Right ventricle myocardium superior (tissue), 1 donor: ENCODE data around the gene ATP11A. TPM values are rescaled to one million over a fixed set of nuclear protein-coding genes. Genes with fewer than 3 reads are reported as not detected.
"Not testable (repeated sequence)": the region's sequence is repeated elsewhere in the genome, so short reads cannot be mapped to it uniquely, and the experiment has no call there.

Experiments
- ATAC-seq: fragments of 200-7000 bp; cut with Tn5 transposase; one replicate; pipeline ENCODE4 v1.9.1; 2020; ENCODE audit warnings: mild to moderate bottlenecking; ENCODE audit not compliant: poor library complexity
- DNase-seq: peaks from one replicate; pipeline ENCODE4 v3.0.0-alpha.2; 2020
- intact Hi-C: fragments of 100-400 bp; cut with DNase I; formaldehyde crosslinking; loops from one replicate; pipeline ENCODE4 v1.11.2; 2022
- total RNA-seq: library from RNA; stranded (reverse); fragmentation: NEBNext Ultra II Directional; extraction: Animal tissue kit (Norgen Biotek cat#: 25700); gene quantifications from one replicate; pipeline ENCODE4 v1.2.1, GENCODE V29; 2021
- donor health status: DM: no; HTN: yes; CAD: no; lungs with severe emphysema.

ATP11A gene
- total RNA-seq, 1 donor from 2014 or later: 73.6 TPM

DNA sequence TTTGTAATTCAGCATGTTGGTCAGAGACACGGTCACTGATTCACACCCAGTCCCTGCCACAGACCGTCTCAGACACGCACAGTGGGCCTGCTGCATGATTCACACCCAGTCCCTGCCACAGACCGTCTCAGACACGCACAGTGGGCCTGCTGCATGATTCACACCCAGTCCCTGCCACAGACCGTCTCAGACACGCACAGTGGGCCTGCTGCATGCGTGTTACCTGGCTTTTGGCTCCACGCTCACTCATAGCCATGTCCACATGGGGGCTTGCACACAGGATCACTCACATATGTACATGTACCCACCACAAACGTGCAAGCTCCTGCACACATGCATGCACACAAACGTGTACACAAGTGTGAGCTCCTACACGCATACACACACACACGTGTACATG, 194.9 kb downstream of the ATP11A start:
- intact Hi-C loops, ATAC-seq, DNase-seq: not testable (repeated sequence)

DNA sequence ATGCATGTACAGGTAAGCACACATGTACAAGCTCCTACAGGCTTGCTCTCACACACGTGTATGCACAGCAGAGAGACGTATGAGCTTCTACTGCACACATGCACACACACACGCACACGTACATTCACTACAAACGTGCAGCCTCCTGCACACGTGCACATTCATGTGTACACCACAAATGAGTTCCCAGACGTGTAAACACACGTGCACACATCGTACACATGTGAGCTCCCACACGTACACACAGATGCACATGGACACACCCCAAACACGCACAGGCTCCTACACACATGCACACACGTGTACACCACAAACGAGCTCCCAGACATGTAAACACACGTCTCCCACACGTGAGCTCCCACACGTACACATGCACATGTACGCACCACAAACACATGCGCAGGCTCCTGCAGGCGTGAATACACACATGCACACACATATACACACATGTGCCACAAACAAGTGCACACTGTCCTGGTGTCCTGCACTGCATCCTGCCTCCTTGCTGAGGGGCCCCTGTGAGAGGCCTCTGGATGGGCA, 195.5 kb downstream of the ATP11A start:
- ATAC-seq (no peak), DNase-seq (peak; percentile 30)
- intact Hi-C loops: no loop called here

DNA sequence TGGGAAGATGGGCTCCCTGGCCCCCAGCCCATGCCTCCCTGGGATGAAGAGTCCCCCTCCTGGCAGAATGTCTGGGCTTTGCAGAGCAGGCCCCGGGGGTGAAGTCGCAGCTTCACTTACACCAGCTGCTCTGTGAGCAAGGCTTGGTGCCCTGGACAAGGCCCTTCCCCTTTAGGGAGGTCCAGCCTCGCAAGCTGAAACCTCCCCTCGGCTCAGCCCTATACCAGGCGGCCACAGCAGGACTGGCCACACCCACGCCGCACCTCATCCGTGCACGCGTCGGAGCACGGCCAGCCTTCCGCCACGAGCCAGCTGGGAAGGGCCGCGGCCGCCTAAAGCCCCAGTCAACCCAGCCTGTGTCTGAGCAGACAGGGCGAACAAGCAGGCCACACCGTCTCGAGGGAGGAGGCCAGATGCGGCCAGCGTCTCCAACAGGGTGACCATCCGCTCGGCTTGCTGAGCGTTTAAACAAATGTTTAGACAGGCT, 196.0 kb downstream of the ATP11A start:
- DNase-seq (peak; percentile 91), ATAC-seq (peak; percentile 91)
- intact Hi-C loops: no loop called here

DNA sequence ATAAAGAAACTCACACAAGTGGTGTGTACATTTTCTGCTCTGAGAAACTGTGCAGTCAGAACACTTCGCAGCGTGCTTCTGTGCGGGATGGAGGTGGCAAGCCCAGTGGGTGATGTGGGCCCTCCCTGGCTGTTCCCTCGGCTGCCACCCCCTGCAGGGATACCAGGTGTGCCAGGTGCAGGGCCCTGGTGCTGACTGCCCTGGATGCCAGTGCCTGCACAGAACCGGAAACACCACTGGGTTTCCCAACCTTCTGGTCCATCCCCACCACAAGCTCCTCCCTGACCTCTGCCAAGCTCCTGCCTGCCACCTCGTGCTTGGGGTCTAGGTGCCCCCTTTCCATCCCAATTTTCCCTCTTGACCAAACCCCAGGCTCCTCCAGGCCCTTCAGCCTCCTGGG, 197.3 kb downstream of the ATP11A start:
- intact Hi-C loops: no loop called here
- DNase-seq: peak; percentile 30
- ATAC-seq: no peak

DNA sequence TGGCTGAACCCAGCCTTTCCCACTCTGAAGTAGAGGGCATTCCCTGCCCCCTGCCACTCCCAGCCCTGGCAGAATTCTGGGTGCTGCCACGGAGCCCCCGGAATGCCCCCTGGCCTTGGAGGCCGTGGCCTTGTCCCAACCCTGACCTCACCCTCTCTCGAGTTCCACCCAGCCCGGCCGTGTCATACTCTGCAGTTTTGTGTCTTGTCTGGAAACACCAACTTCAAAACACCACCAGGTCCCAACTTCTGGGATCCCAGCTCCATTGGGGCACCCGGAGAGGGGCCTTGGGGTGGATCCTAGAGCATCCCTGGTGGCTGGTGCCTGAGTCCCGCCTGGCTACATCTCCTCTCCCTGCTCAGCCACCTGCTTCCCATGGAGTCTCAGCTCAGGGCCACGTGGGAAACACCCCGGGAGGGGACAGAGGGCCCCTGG, 197.7 kb downstream of the ATP11A start:
- peak; percentile 30 for DNase-seq
- ATAC-seq: no peak
- intact Hi-C loops: no loop called here

DNA sequence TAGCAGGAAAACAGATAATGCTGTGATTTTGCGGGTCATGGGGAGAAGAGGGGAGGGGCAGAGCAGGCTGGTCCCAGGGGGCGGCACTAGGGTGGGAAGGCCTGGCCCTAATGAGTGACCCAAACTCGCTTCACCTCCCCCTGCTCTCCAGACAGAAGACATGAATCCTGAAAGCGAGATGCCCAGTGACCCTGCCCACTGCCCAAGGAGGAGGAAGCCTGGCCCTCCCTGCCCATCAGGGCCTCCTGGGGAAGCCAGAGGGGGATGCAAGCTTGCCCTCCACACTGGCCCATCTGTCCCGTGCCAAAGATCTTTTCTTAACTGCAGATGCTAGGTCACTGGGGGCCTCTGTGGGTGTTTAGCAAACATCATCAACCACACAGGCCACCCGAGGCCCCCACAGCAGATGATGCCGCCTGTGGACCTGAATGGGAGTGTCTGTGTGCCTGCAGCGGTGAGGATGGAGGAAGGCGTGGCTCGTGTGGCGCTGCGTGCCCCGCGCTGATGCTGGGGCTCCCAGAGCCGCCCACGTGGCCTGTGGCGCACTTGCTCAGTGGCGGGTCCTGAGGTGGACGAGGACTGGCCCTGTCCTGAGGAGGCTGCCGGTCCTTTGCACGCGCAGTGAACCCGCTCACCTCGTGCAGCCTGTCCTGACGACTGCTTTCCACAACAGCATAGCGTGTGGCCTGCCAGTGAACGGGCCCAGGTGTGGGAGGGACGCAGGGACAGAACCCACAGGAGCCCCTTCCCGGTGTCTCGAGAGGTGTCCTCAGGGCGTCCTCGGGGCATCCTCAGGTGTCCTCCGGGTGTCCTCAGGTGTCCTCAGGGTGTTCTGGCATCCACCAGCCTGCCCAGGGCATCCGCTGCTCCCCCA, 198.6 kb downstream of the ATP11A start:
- intact Hi-C loops: no loop called here
- ATAC-seq (no peak), DNase-seq (no peak)

DNA sequence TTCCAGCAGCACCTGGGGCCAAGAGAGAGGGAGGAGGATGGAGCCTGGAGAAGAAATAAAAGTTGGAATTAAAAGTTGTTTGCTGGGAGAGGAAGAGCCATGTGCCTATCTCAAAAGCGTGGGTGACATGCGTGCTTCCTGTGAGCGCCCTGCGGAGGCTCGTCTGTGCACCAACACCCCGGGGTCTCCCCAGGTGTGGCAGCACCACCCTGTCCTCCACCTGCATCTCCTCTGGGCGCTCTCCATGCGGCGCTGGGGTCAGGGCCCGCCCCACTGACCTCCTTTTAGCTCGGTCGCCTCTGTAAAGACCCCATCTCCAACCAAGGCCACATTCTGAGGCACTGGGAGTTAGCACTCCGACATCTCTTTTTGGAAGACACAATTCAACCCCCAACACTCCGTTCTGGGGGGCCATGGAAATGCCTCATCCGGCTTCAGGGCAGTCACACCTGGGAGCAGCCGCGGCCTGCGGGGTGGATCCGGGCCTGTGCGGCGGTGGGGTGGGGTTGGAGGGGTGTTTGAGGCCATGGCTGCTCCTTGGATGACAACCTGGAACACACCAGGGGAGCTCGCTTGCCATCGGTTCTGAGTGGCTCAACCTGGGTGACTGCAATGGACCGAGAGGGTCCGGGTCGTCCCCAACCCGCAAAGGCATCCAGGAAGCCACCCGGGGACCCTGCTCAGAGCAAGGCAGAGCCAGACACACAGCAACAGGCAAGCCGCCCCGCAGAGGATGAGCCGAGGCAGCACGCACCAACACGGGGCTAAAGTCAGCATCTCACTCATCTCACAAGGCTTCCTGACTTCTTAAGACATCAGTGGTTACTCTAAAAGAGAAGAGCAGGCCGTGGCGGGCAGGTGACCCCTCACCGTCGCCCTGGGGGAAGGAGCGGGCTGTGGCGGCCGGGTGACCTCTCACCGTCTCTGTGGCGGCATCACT, 199.8 kb downstream of the ATP11A start:
- DNase-seq: peak; percentile 40
- intact Hi-C loops: no loop called here
- ATAC-seq: no peak

DNA sequence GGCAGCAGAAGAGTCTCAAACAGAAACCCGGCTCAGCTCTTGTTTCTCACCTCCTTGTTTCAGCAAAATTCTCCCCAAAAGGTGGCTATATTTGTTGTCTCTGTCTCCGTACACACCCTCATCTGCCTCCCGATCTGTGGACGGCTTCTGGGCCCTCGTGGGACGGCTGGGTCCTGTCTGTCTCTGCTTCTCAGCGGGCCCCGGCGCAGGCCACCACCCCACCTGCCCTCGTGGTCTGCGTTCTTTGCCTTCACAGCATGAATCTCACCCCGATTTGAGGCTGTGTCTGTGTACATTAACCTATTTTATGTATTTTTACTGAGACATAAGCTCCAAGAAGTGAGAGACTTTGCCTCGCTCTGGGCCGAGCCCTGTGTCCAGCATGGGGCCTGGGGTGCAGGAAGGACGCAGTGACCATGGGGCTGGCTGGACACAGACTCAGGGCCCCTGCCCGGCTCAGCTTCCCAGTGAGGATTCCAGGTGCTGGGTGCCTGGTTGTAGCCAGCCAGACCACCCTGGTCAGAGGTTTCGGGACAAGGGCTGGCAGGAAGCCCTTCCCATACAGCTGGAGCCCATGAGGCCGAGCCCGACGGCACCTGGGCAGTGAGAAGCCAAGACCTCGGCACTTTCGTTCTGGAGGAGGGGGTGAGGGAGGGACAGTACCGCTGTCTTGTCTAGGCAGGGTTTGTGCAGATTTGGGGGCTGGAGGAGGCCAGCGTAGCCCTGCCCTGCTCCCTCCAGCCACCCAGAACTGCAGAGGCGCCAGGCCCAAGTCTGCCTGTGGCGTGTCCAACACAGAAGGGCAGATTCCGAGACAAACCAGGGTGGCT, 200.7 kb downstream of the ATP11A start:
- intact Hi-C loops: no loop called here
- ATAC-seq (no peak), DNase-seq (peak; percentile 34)

DNA sequence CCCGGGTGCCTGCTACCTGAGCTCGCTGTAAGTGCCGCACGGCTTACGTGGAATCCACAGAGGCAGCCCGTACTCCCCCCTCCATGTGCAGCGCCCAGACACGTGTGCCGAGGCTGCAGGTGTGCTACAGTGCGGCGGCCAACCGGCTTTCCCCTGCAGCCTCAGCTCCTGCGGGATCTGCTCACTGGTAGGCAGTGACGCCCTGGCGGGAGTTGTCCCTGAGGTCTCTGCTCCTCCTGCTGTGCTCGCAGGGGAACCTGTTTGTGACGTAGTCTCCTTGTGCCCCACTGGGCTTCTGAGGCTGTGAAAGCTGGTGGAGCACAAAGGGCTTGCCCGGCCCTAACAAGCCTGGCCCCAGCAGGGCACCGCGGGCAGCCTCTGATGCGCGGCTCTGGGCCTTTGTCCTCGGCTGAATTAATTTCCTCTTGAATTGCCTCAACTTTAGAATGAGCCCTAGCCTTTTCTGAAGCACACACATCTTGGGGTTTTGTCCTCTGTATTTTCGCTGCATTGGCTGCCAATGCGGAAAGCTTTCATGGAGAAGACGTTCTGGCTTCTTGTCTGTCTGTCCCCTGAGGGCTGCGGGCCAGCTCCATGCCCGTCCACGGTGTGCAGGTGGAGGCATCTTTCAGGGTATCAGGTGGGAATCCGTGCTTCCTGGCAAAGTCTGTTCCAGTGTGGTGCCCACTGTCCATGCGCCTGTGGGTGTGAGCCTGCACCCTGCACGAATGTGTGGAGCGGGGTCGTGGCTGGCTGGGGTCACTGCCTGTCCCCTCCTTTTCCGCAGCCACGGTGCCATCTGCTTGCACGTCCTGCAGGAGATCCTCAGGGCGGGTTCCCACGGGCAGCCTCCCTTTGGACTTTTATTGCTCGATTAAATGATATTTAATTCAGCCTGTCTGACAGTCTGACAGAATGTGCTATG, 201.9 kb downstream of the ATP11A start:
- peak; percentile 19 for DNase-seq
- ATAC-seq: no peak
- intact Hi-C loops: no loop called here

DNA sequence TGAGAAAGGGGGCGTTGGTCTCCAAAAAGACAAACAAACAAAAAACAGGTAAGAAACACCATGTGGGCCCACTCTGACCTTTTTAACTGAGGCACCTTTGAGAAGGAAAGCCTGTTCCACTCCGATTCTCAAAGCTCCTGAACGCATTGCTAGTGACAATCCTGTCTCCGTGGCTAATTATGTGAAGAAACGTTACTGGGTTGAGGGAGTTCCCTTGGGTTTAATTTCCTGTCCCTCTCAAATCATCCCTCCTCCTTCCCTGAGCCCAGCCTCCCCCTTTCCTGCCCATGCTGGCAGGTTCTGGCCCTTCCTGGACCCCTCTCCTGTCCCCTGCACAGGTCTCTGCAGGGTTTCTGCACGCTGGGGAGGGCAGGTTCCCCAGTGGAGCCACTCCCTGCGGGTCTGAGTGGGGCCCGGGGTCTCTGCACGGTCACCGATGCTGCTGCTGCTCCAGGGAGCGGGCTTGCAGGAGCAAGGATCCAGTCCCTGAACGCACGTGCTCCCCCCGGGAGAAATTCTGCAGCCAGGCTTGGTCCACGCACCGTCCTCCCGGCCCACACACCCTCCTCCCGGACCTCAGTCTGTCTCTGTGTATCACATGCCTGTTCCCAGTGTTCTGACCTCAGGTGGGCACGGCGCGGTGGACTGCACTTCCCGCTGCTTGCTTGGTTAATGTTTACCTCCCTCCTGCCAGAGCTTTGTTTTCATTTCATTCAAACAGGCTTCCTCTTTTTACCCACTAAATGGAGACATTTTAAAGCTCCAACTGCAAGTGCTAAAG, 202.8 kb downstream of the ATP11A start:
- intact Hi-C loops: no loop called here
- no peak for DNase-seq
- ATAC-seq: no peak

DNA sequence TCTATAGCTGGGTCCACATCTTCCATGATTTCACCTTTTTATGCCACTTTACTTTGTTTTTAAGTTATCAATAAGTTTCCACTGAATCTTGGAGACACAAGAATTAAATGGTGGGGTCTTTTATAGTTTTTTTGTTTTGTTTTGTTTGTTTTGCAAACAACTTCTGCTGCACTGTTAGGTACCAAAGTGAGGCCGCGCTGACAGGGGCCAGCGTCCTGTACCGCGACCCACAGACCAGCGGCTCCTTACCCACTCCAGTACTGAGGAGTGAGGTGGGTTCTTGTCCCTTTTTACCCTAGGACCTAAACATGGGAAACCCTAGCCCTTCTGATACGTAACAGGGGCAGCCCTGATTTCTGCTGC, 203.3 kb downstream of the ATP11A start:
- intact Hi-C loops: no loop called here
- ATAC-seq: no peak
- no peak for DNase-seq

DNA sequence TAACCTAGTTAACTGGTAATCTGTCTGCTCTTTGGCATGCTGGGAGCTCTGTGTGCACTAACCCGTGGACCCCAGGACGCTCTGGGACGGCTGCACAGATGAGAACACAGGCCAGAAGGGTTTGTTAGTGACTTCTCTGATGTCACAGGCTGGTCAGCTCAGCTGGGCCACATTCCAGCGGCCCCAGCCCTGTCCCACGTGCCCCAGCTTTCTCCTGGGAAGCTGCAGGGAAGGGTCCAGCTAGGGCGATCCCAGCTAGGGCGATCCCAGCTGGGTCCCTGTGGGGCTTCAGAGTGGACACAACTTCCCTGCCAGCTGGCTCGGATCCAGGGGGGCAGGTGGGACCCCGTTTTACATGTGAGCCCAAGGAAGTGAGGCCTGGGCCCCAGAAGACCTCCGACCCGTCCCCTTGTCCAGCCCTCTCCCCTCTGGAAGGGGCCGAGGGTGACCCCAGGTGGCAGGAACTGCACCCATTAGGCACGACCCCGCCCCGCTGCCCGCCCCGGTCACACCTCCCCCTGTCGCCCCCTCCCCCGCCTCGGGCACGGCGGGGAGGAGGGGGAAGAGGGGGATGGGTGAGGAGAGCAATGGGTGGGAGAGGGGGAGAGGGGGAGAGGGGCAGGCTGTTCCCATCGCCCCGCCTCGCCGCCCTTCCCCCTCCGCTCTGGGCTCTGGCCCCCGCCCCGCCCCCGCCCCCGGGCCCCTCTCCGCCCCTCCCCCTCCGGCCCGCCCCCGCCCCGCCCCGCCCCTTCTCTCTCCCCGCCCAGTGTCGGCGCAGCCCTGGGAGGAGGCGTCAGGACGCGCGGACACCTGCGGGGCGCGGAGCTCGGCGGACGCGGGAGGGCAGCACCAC, 204.0 kb downstream of the ATP11A start:
- ATAC-seq: peak; percentile 58
- intact Hi-C loops: no loop called here
- DNase-seq: peak; percentile 46

DNA sequence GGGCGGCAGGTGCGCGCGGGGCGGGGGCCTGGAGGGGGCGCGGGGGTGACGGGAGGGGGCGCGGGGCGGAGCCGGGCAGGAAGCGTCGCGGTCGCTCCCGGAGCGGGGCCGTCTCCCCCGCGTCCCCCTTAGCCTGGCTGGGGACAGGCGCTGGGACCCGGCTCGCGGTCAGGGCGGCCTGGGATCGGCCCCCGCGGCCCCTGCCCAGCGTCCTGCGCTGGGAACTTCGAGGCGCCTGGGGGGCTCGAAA, 204.5 kb downstream of the ATP11A start:
- ATAC-seq: no peak
- intact Hi-C loops: no loop called here
- no peak for DNase-seq

DNA sequence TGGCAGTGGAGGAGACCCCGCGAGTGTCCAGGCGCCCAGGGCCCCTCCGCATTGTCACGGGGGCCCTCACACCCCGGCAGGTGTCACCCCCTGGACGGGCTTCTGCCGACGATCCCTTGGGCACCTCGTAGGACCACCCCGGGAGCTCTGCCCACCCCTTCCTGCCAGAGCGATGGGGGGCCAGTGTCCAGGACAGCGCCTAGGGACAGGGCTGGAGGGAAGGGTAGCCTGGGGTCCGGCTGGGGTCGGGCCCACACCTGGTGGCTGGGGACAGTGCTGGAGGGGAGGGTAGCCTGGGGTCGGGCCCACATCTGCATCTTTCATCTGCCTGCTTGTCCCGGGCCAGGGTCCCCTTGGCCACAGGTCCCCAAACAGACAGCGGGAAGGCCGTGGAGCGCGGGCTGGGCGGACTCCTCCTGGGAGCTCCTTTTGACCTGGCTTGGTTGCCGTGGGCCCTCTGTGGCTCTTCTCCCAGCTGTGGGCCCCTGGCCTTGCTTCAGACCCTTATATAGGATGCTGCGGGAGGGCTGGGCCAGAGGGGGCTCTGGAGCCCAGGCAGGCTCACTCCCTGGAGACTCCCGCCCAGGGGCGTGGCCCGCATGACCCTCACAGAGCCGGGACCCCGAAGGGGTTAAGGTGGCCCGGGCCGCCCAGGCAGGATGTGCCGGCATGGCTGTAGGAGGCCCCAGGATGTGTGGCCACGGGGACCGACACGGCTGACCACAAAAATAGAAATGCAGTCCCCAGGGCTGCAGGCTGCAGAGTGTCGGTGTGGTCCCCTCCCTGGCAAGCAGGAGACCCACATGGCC, 205.0 kb downstream of the ATP11A start:
- DNase-seq: no peak
- peak; percentile 5 for ATAC-seq
- intact Hi-C loops: no loop called here
